Nephron (organoid): Measurements from ENCODE around the gene ANKRD44.
A peak's percentile ranks its signal among the peaks of the same experiment; 100 is the strongest.
"Not testable (repeated sequence)": the region's sequence is repeated elsewhere in the genome, so short reads cannot be mapped to it uniquely, and the experiment has no call there.

ENCODE experiments used
- H3K27ac Mint-ChIP-seq, 3 experiments: 2 replicates each; pipeline ENCODE4 v1.8.0; 2020; ENCODE audit warnings: mixed read lengths in 3 of 3, mild to moderate bottlenecking in 2 of 3, moderate library complexity in 1 of 3
- H3K27me3 Mint-ChIP-seq: 2 replicates; pipeline ENCODE4 v1.8.0; 2021; ENCODE audit warnings: low read depth, mild to moderate bottlenecking, moderate library complexity, mixed read lengths
- H3K36me3 Mint-ChIP-seq: 2 replicates; pipeline ENCODE4 v1.8.0; 2020; ENCODE audit warnings: low read depth, mixed read lengths
- H3K4me1 Mint-ChIP-seq: 2 replicates; pipeline ENCODE4 v1.8.0; 2020; ENCODE audit warnings: mixed read lengths
- H3K4me3 Mint-ChIP-seq, 3 experiments: 2 replicates each; pipeline ENCODE4 v1.8.0; 2020; ENCODE audit warnings: mild to moderate bottlenecking in 3 of 3, mixed read lengths in 3 of 3, moderate library complexity in 2 of 3
- H3K9me3 Mint-ChIP-seq: 2 replicates; pipeline ENCODE4 v1.8.0; 2020; ENCODE audit warnings: mixed read lengths
- CTCF ChIP-seq, 3 experiments: fragments of 200-600 bp; sonication (generic); IDR thresholded peaks; one replicate each; pipeline ENCODE4 v1.5.0; 2021; ENCODE audit warnings: antibody characterized with exemption in 3 of 3; ENCODE audit not compliant: unreplicated experiment in 3 of 3

Gene ANKRD44

GRCh38 chr2:197242719-197243118 is 67.9 kb downstream of the ANKRD44 start:
- Mint-ChIP-seq H3K9me3 (no peaks in the 10 kb centered on the region), H3K27ac (peak overlapping the region in 1 of 3 experiments; percentile 22), H3K4me3 (peak overlapping the region in 1 of 3 experiments; percentile 7), H3K36me3 (no peaks in the 10 kb centered on the region), H3K4me1 (peaks cover 54% of the 10 kb centered on the region), H3K27me3 (peaks cover 3% of the 10 kb centered on the region)
- TF ChIP-seq CTCF (IDR thresholded peaks at IDR 0.05; ENCODE audit: unreplicated experiment in 3 of 3), result no peak

- peaks cover 3% of the 10 kb centered on the region for H3K27me3 Mint-ChIP-seq
- H3K27ac Mint-ChIP-seq, result peak overlapping the region in 1 of 3 experiments; percentile 80
- TF ChIP-seq CTCF (IDR thresholded peaks at IDR 0.05; ENCODE audit: unreplicated experiment in 3 of 3), result no peak
- H3K4me3 Mint-ChIP-seq, result no peak overlapping the region
- H3K4me1 Mint-ChIP-seq, result peaks cover 54% of the 10 kb centered on the region
- no peaks in the 10 kb centered on the region for H3K36me3 Mint-ChIP-seq
- H3K9me3 Mint-ChIP-seq, result no peaks in the 10 kb centered on the region
Measured at GRCh38 chr2:197241596-197241995, 69.0 kb downstream of the ANKRD44 start.

GRCh38 chr2:197241153-197241552 is 69.4 kb downstream of the ANKRD44 start:
- H3K27me3 Mint-ChIP-seq, result peaks cover under 1% of the 10 kb centered on the region
- H3K27ac Mint-ChIP-seq, result peak overlapping the region in 2 of 3 experiments; percentile 80 to 83
- H3K4me1 Mint-ChIP-seq, result peaks cover 54% of the 10 kb centered on the region
- H3K36me3 Mint-ChIP-seq, result no peaks in the 10 kb centered on the region
- no peaks in the 10 kb centered on the region for H3K9me3 Mint-ChIP-seq
- no peak overlapping the region for H3K4me3 Mint-ChIP-seq
- TF ChIP-seq CTCF (IDR thresholded peaks at IDR 0.05; ENCODE audit: unreplicated experiment in 3 of 3), result no peak

GRCh38 chr2:197240421-197241041 is 70.0 kb downstream of the ANKRD44 start:
- Mint-ChIP-seq H3K4me1 (peaks cover 60% of the 10 kb centered on the region), H3K27me3 (no peaks in the 10 kb centered on the region), H3K9me3 (no peaks in the 10 kb centered on the region), H3K4me3 (peak overlapping the region in 1 of 3 experiments; percentile 7), H3K27ac (peak overlapping the region; percentile 21 to 83 (median 80)), H3K36me3 (no peaks in the 10 kb centered on the region)
- no peak for TF ChIP-seq CTCF (IDR thresholded peaks at IDR 0.05; ENCODE audit: unreplicated experiment in 3 of 3)

GRCh38 chr2:197240018-197240417 is 70.6 kb downstream of the ANKRD44 start:
- H3K36me3 Mint-ChIP-seq, H3K27me3 Mint-ChIP-seq, H3K4me3 Mint-ChIP-seq, H3K9me3 Mint-ChIP-seq, H3K27ac Mint-ChIP-seq: not testable (repeated sequence)
- H3K4me1 Mint-ChIP-seq, result peaks cover 60% of the 10 kb centered on the region

GRCh38 chr2:197239434-197239833 is 71.1 kb downstream of the ANKRD44 start:
- Mint-ChIP-seq H3K27ac (peak overlapping the region in 1 of 3 experiments; percentile 37), H3K4me3 (no peak overlapping the region), H3K4me1 (peaks cover 58% of the 10 kb centered on the region), H3K27me3 (no peaks in the 10 kb centered on the region), H3K9me3 (no peaks in the 10 kb centered on the region), H3K36me3 (no peaks in the 10 kb centered on the region)
- no peak for TF ChIP-seq CTCF (IDR thresholded peaks at IDR 0.05; ENCODE audit: unreplicated experiment in 3 of 3)
